Raji (cell line): ENCODE results near the gene OR8K5.

ENCODE experiments used
- POLR2A ChIP-seq: IDR thresholded peaks from 2 replicates; pipeline ENCODE4 v1.6.1; 2011; ENCODE audit warnings: low read depth, low read length, control low read depth; ENCODE audit not compliant: insufficient read depth

Gene OR8K5

GRCh38 chr11:56160217-56160616, at the start of gene OR8K5:
OR8K5 (minus strand) TSS chr11:56160317; CDS start chr11:56160317, 0 bp downstream.
- TF ChIP-seq POLR2A = no peak

- no peak for TF ChIP-seq POLR2A
These were observed 47.7 kb upstream of the OR8K5 start for GRCh38 chr11:56207790-56208189.

- no peak for TF ChIP-seq POLR2A
These were observed 37.2 kb upstream of the OR8K5 start for GRCh38 chr11:56197367-56197766.

GRCh38 chr11:56196705-56197104, 36.6 kb upstream of the OR8K5 start:
- TF ChIP-seq POLR2A = no peak

GRCh38 chr11:56188602-56189001, 28.5 kb upstream of the OR8K5 start:
- TF ChIP-seq POLR2A = no peak

- no peak for TF ChIP-seq POLR2A
These were observed 23.3 kb upstream of the OR8K5 start for GRCh38 chr11:56183459-56183858.

GRCh38 chr11:56176318-56176717, 16.2 kb upstream of the OR8K5 start, which contains the start of gene OR5J2:
OR5J2 (plus strand) TSS chr11:56176618; CDS start chr11:56176618, 0 bp downstream.
- no peak for TF ChIP-seq POLR2A

- TF ChIP-seq POLR2A = no peak
These were observed 12.2 kb upstream of the OR8K5 start for GRCh38 chr11:56172256-56172830.

- TF ChIP-seq POLR2A = no peak
These were observed 3.7 kb upstream of the OR8K5 start for GRCh38 chr11:56163804-56164203.

GRCh38 chr11:56152333-56152732, 7.8 kb downstream of the OR8K5 start:
- TF ChIP-seq POLR2A = no peak

GRCh38 chr11:56151376-56151775, 8.7 kb downstream of the OR8K5 start:
- no peak for TF ChIP-seq POLR2A

- TF ChIP-seq POLR2A = no peak
These were observed 19.9 kb downstream of the OR8K5 start, which contains the start of gene OR8J3 for GRCh38 chr11:56140151-56140661. OR8J3 (minus strand) TSS chr11:56140201; CDS start chr11:56137718, 2,483 bp downstream.

GRCh38 chr11:56122073-56122472, 38.0 kb downstream of the OR8K5 start, which contains the start of gene OR8H3:
OR8H3 (plus strand) TSS chr11:56122373; CDS start chr11:56122373, 0 bp downstream.
- no peak for TF ChIP-seq POLR2A
